Erythroblast (primary cell): ENCODE measurements around the gene EXOSC6.

ENCODE experiments used
- GATA1 ChIP-seq: IDR thresholded peaks from 2 replicates; pipeline ENCODE4 v1.6.1; 2011; ENCODE audit warnings: low read depth, mild to moderate bottlenecking, control low read depth, low read length, moderate library complexity
- POLR2A ChIP-seq: IDR thresholded peaks from 2 replicates; pipeline ENCODE4 v1.6.1; 2011; ENCODE audit warnings: mild to moderate bottlenecking, low read length

GRCh38 chr16:70258946-70259345 lies 7.2 kb upstream of the EXOSC6 start:
- TF ChIP-seq POLR2A = no peak
- TF ChIP-seq GATA1 = no peak
